Astrocyte (in vitro differentiated cells and primary cell): Measurements from ENCODE around the gene SKIC3. TPM values are rescaled to one million over a fixed set of nuclear protein-coding genes. Genes with fewer than 3 reads are reported as not detected.

Source experiments
- DNase-seq: peaks from one replicate; pipeline ENCODE4 v3.0.0-alpha.2; 2010; ENCODE audit warnings: low read depth
- FAIRE-seq: peaks from 2 replicates; lab custom pipeline; 2011; peaks lifted over from hg19 to GRCh38; lab: Jason Lieb, UNC
- H2AFZ ChIP-seq: 2 replicates; pipeline ENCODE4 v1.6.0; 2012; ENCODE audit warnings: low read depth, low read length, inconsistent platforms
- H3K27ac ChIP-seq: 2 replicates; pipeline ENCODE4 v1.5.1; 2011; ENCODE audit warnings: low read depth, low read length, inconsistent platforms
- H3K27me3 ChIP-seq: 2 replicates; pipeline ENCODE4 v1.6.0; 2011; ENCODE audit warnings: low read length, inconsistent platforms; ENCODE audit not compliant: insufficient read depth
- H3K36me3 ChIP-seq: 2 replicates; pipeline ENCODE4 v1.5.1; 2011; ENCODE audit warnings: low read length, inconsistent platforms; ENCODE audit not compliant: insufficient read depth
- H3K4me1 ChIP-seq: 2 replicates; pipeline ENCODE4 v1.5.1; 2011; ENCODE audit warnings: low read length, inconsistent platforms; ENCODE audit not compliant: insufficient read depth
- H3K4me2 ChIP-seq: 2 replicates; pipeline ENCODE4 v1.6.0; 2012; ENCODE audit warnings: low read length, inconsistent platforms
- H3K4me3 ChIP-seq: 2 replicates; pipeline ENCODE4 v1.5.1; 2011; ENCODE audit warnings: low read depth, mild to moderate bottlenecking, low read length, inconsistent platforms; ENCODE audit not compliant: insufficient read depth
- H3K79me2 ChIP-seq: 2 replicates; pipeline ENCODE4 v1.6.0; 2012; ENCODE audit warnings: mild to moderate bottlenecking, low read length, inconsistent platforms; ENCODE audit not compliant: insufficient read depth
- H3K9ac ChIP-seq: 2 replicates; pipeline ENCODE4 v1.6.0; 2012; ENCODE audit warnings: mild to moderate bottlenecking, low read length, inconsistent platforms
- H3K9me3 ChIP-seq: 2 replicates; pipeline ENCODE4 v1.5.1; 2012; ENCODE audit warnings: low read depth, mild to moderate bottlenecking, low read length, inconsistent platforms; ENCODE audit not compliant: insufficient read depth
- H4K20me1 ChIP-seq: 2 replicates; pipeline ENCODE4 v1.6.0; 2012; ENCODE audit warnings: low read length, inconsistent platforms; ENCODE audit not compliant: insufficient read depth
- H3K27ac Mint-ChIP-seq: one replicate; pipeline ENCODE4 v1.8.0; 2021; ENCODE audit warnings: mild to moderate bottlenecking, mixed read lengths; ENCODE audit not compliant: unreplicated experiment
- H3K27me3 Mint-ChIP-seq: one replicate; pipeline ENCODE4 v1.8.0; 2021; ENCODE audit warnings: low read depth, mixed read lengths; ENCODE audit not compliant: unreplicated experiment
- H3K36me3 Mint-ChIP-seq: one replicate; pipeline ENCODE4 v1.8.0; 2021; ENCODE audit warnings: low read depth, mixed read lengths; ENCODE audit not compliant: unreplicated experiment
- H3K4me1 Mint-ChIP-seq: one replicate; pipeline ENCODE4 v1.8.0; 2021; ENCODE audit warnings: low read depth, mixed read lengths; ENCODE audit not compliant: unreplicated experiment
- H3K4me3 Mint-ChIP-seq: one replicate; pipeline ENCODE4 v1.8.0; 2021; ENCODE audit warnings: mild to moderate bottlenecking, moderate library complexity, mixed read lengths; ENCODE audit not compliant: unreplicated experiment
- H3K9me3 Mint-ChIP-seq: one replicate; pipeline ENCODE4 v1.8.0; 2021; ENCODE audit warnings: mild to moderate bottlenecking, mixed read lengths; ENCODE audit not compliant: unreplicated experiment
- CTCF ChIP-seq: IDR thresholded peaks from 2 replicates; pipeline ENCODE4 v1.5.1; 2011; ENCODE audit warnings: low read depth, mild to moderate bottlenecking, inconsistent platforms, low read length, moderate library complexity; ENCODE audit not compliant: insufficient read depth
- EZH2 ChIP-seq: IDR thresholded peaks from 2 replicates; pipeline ENCODE4 v1.6.1; 2012; ENCODE audit warnings: mild to moderate bottlenecking, low read length, inconsistent platforms; ENCODE audit not compliant: insufficient read depth
- total RNA-seq: library from RNA; stranded (reverse); gene quantifications from 2 replicates; pipeline ENCODE4 v1.2.1, GENCODE V29; 2021

The SKIC3 gene
- total RNA-seq, 1 donor from 2014 or later, result 99.9 TPM

DNA sequence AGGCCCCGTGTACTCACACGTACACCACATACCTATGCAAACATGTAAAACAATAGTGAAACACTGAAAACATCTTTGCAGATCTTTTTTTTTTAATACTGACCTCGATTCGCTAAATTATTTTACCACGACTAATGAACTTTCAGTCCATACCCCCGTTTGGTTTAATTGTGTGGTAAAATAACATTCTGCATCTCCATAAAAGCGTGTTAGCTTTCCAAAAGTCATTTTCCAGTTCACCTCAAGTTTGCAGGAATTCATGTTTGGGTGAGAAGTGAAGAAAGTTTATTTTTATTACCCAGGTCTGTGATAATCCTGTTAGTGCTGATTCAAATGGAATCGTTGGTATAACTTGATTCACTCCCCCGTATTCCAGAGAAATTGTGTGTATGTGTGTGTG, 776 bp upstream of the SKIC3 start:
- Histone ChIP-seq H3K27me3 (no peaks in the 10 kb centered on the region), H3K79me2 (peaks cover 53% of the 10 kb centered on the region), H3K4me3 (peak overlapping the region; percentile 97), H3K27ac (peak overlapping the region; percentile 88), H3K9ac (peak overlapping the region; percentile 89), H3K36me3 (no peaks in the 10 kb centered on the region), H3K4me1 (peaks cover 8% of the 10 kb centered on the region), H4K20me1 (no peaks in the 10 kb centered on the region), H2AFZ (peak overlapping the region; percentile 91), H3K4me2 (peak overlapping the region; percentile 95), H3K9me3 (no peaks in the 10 kb centered on the region)
- H3K27ac Mint-ChIP-seq, result peak overlapping the region; percentile 89
- H3K27me3 Mint-ChIP-seq, result no peaks in the 10 kb centered on the region
- no peaks in the 10 kb centered on the region for H3K9me3 Mint-ChIP-seq
- DNase-seq, result no peak
- peak overlapping the region; percentile 93 for H3K4me3 Mint-ChIP-seq
- H3K36me3 Mint-ChIP-seq, result peaks cover 3% of the 10 kb centered on the region
- no peak for FAIRE-seq
- TF ChIP-seq CTCF, result no peak
- peaks cover 8% of the 10 kb centered on the region for H3K4me1 Mint-ChIP-seq

DNA sequence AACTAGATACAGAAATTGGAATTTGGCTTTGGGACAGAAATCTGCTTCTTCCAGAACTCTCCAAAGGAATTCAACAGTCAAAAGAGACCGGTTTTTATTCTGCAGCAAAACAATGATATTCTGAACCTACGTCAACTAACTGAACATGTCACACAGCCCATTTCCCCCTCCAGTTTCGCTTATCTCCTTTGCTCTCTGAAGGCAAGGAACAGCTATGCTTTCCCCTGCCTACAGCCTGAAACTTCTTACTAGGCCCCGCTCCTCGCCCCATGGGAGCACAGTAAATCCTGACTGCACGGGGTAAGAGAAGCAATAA, 488 bp downstream of the SKIC3 start:
- Mint-ChIP-seq H3K4me1 (peaks cover 8% of the 10 kb centered on the region), H3K9me3 (no peaks in the 10 kb centered on the region), H3K4me3 (peak overlapping the region; percentile 93), H3K27me3 (no peaks in the 10 kb centered on the region), H3K36me3 (peaks cover 3% of the 10 kb centered on the region), H3K27ac (peak overlapping the region; percentile 89)
- DNase-seq (no peak), FAIRE-seq (no peak)
- Histone ChIP-seq H3K36me3 (no peaks in the 10 kb centered on the region), H3K9ac (peak overlapping the region; percentile 89), H4K20me1 (no peaks in the 10 kb centered on the region), H3K79me2 (peaks cover 60% of the 10 kb centered on the region), H3K4me3 (peak overlapping the region; percentile 97), H3K4me1 (peaks cover 8% of the 10 kb centered on the region), H3K9me3 (no peaks in the 10 kb centered on the region), H3K4me2 (peak overlapping the region; percentile 95), H2AFZ (peak overlapping the region; percentile 91), H3K27me3 (no peaks in the 10 kb centered on the region), H3K27ac (peak overlapping the region; percentile 88)
- TF ChIP-seq CTCF, result no peak
- no peak for TF ChIP-seq EZH2

DNA sequence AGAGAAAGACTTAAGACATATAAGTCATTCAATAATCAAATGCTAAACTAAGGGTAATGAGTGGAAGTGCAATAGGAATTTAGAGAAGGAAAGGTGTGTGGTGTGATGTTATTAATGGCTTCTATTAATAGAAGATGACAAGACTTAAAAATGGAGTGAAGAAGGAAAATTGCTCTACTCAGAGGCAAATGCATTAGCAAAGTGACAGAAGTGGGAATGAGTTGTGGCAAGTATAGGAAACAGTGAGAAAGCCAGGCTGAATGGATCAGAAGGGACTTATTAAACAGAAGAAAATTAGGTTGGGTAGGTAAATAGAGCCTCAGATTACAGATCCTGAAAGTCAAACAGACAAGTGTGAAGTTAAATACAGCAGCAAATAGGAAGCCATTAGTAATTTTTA, 5.7 kb downstream of the SKIC3 start:
- H3K36me3 Mint-ChIP-seq, result peaks cover 6% of the 10 kb centered on the region
- Histone ChIP-seq H3K79me2 (peaks cover 63% of the 10 kb centered on the region), H3K4me2 (no peak overlapping the region), H3K36me3 (peaks cover 28% of the 10 kb centered on the region), H3K9ac (no peak overlapping the region), H3K4me1 (peaks cover 3% of the 10 kb centered on the region), H3K27ac (no peak overlapping the region), H4K20me1 (peaks cover 9% of the 10 kb centered on the region), H2AFZ (no peak overlapping the region), H3K9me3 (no peaks in the 10 kb centered on the region), H3K27me3 (no peaks in the 10 kb centered on the region), H3K4me3 (no peak overlapping the region)
- no peak overlapping the region for H3K27ac Mint-ChIP-seq
- peaks cover under 1% of the 10 kb centered on the region for H3K4me1 Mint-ChIP-seq
- no peak for FAIRE-seq
- H3K4me3 Mint-ChIP-seq, result no peak overlapping the region
- no peak for DNase-seq
- H3K9me3 Mint-ChIP-seq, result no peaks in the 10 kb centered on the region
- H3K27me3 Mint-ChIP-seq, result no peaks in the 10 kb centered on the region
- TF ChIP-seq EZH2 (no peak), CTCF (no peak)
